HepG2 (cell line): ENCODE results near the gene RFX6.

Experiments
- SKI ChIP-seq: fragments of 450-650 bp; IDR thresholded peaks from one replicate; pipeline ENCODE4 v1.6.1; 2018; ENCODE audit warnings: mild to moderate bottlenecking; ENCODE audit not compliant: partially characterized antibody
- ZBTB26 ChIP-seq: IDR thresholded peaks from 2 replicates; pipeline ENCODE4 v1.6.1; 2016; ENCODE audit warnings: missing compliant biosample characterization, missing genetic modification reagents, borderline replicate concordance

- no peak for TF ChIP-seq SKI
- no peak for TF ChIP-seq ZBTB26 (CRISPR knock-in tag)
Measured at GRCh38 chr6:116966675-116967576, 89.9 kb downstream of the RFX6 start.
